HEK293 (cell line): ENCODE measurements around the gene CAMK2B.

Experiments used
- CTCF ChIA-PET: fragments of 350-600 bp; formaldehyde crosslinking; extraction: SDS; loops from one replicate; lab custom pipeline; 2021; ENCODE audit warnings: antibody characterized with exemption; lab: Yijun Ruan, JAX
- POLR2A ChIA-PET: fragments of 300-600 bp; formaldehyde crosslinking; extraction: SDS; loops from one replicate; lab custom pipeline; 2020; ENCODE audit warnings: antibody characterized with exemption, inconsistent platforms; lab: Yijun Ruan, JAX
- H3K27ac ChIP-seq: fragments of 200-500 bp; sonication (Bioruptor generic); 2 replicates; pipeline ENCODE4 v1.5.1; 2014; ENCODE audit warnings: low read depth, low read length, control low read depth, inconsistent platforms; ENCODE audit errors: extremely low read depth
- H3K36me3 ChIP-seq, 2 experiments: fragments of 200-500 bp in 1 of 2; sonication (Bioruptor generic) in 1 of 2; 1 replicate in 1 of 2; 2 replicates in 1 of 2; pipeline ENCODE4 v1.5.1; 2014 to 2017; ENCODE audit warnings: inconsistent platforms in 2 of 2, low read length in 2 of 2; ENCODE audit not compliant: control insufficient read depth in 2 of 2, insufficient read depth in 1 of 2
- H3K4me1 ChIP-seq: fragments of 200-500 bp; sonication (Bioruptor generic); 2 replicates; pipeline ENCODE4 v1.5.1; 2014; ENCODE audit warnings: mild to moderate bottlenecking, low read length, inconsistent platforms; ENCODE audit not compliant: control insufficient read depth, insufficient read depth
- H3K4me3 ChIP-seq: 2 replicates; pipeline ENCODE4 v1.5.1; 2011; ENCODE audit warnings: low read depth, mild to moderate bottlenecking, control low read depth, low read length, moderate library complexity
- H3K9me3 ChIP-seq: fragments of 200-500 bp; sonication (Bioruptor generic); 2 replicates; pipeline ENCODE4 v1.5.1; 2014; ENCODE audit warnings: low read depth, low read length, inconsistent platforms; ENCODE audit not compliant: control insufficient read depth, insufficient read depth
- BCL6B ChIP-seq: fragments of 450-650 bp; formaldehyde crosslinking; IDR thresholded peaks from 2 replicates; pipeline ENCODE4 v1.5.1; 2017; ENCODE audit warnings: missing biosample characterization, missing genetic modification characterization
- GFI1B ChIP-seq: fragments of 450-650 bp; formaldehyde crosslinking; IDR thresholded peaks from 2 replicates; pipeline ENCODE4 v1.5.1; 2016; ENCODE audit warnings: missing biosample characterization, missing genetic modification characterization
- GLIS1 ChIP-seq: fragments of 450-650 bp; formaldehyde crosslinking; IDR thresholded peaks from 2 replicates; pipeline ENCODE4 v1.5.1; 2016; ENCODE audit warnings: missing biosample characterization, missing genetic modification characterization
- KLF9 ChIP-seq: fragments of 450-650 bp; formaldehyde crosslinking; IDR thresholded peaks from 2 replicates; pipeline ENCODE4 v1.5.1; 2016; ENCODE audit warnings: missing biosample characterization, missing genetic modification characterization, low read depth
- ZBTB8A ChIP-seq: fragments of 450-650 bp; formaldehyde crosslinking; IDR thresholded peaks from 2 replicates; pipeline ENCODE4 v1.5.1; 2016; ENCODE audit warnings: missing biosample characterization, missing genetic modification characterization
- ZNF138 ChIP-seq: fragments of 450-650 bp; formaldehyde crosslinking; IDR thresholded peaks from 2 replicates; pipeline ENCODE4 v1.5.1; 2016; ENCODE audit warnings: missing biosample characterization, missing genetic modification characterization, borderline replicate concordance
- ZNF175 ChIP-seq: fragments of 450-650 bp; formaldehyde crosslinking; IDR thresholded peaks from 2 replicates; pipeline ENCODE4 v1.5.1; 2016; ENCODE audit warnings: missing biosample characterization, missing genetic modification characterization
- ZNF366 ChIP-seq: fragments of 450-650 bp; formaldehyde crosslinking; conservative IDR thresholded peaks from 2 replicates; pipeline ENCODE4 v1.5.1; 2016; ENCODE audit warnings: missing biosample characterization, missing genetic modification characterization
- ZNF433 ChIP-seq: fragments of 450-650 bp; formaldehyde crosslinking; IDR thresholded peaks from 2 replicates; pipeline ENCODE4 v1.5.1; 2016; ENCODE audit warnings: missing biosample characterization, missing genetic modification characterization, low read depth
- ZNF473 ChIP-seq: fragments of 450-650 bp; formaldehyde crosslinking; IDR thresholded peaks from 2 replicates; pipeline ENCODE4 v1.5.1; 2017; ENCODE audit warnings: missing biosample characterization, missing genetic modification characterization
- ZNF571 ChIP-seq: fragments of 450-650 bp; formaldehyde crosslinking; IDR thresholded peaks from 2 replicates; pipeline ENCODE4 v1.5.0; 2017; ENCODE audit warnings: missing biosample characterization, missing genetic modification characterization
- ZNF600 ChIP-seq: fragments of 450-650 bp; formaldehyde crosslinking; IDR thresholded peaks from 2 replicates; pipeline ENCODE4 v1.5.1; 2016; ENCODE audit warnings: missing biosample characterization, missing genetic modification characterization
- ZNF639 ChIP-seq: fragments of 450-650 bp; formaldehyde crosslinking; IDR thresholded peaks from 2 replicates; pipeline ENCODE4 v1.5.1; 2016; ENCODE audit warnings: missing biosample characterization, missing genetic modification characterization
- ZNF76 ChIP-seq: fragments of 450-650 bp; formaldehyde crosslinking; IDR thresholded peaks from 2 replicates; pipeline ENCODE4; 2016; ENCODE audit warnings: low read depth, missing biosample characterization, missing genetic modification characterization, borderline replicate concordance
- ZNF768 ChIP-seq: fragments of 450-650 bp; formaldehyde crosslinking; IDR thresholded peaks from 2 replicates; pipeline ENCODE4 v1.5.1; 2018; ENCODE audit warnings: missing biosample characterization, mild to moderate bottlenecking, missing genetic modification characterization
- ZNF791 ChIP-seq: fragments of 450-650 bp; formaldehyde crosslinking; IDR thresholded peaks from 2 replicates; pipeline ENCODE4 v1.5.1; 2016; ENCODE audit warnings: missing biosample characterization, missing genetic modification characterization
- ZNF830 ChIP-seq: fragments of 450-650 bp; IDR thresholded peaks from 2 replicates; pipeline ENCODE4 v1.5.0; 2018; ENCODE audit warnings: missing biosample characterization, missing genetic modification characterization, low read depth, mild to moderate bottlenecking, moderate library complexity
- ZSCAN4 ChIP-seq: fragments of 450-650 bp; formaldehyde crosslinking; IDR thresholded peaks from 2 replicates; pipeline ENCODE4 v1.5.1; 2017; ENCODE audit warnings: missing biosample characterization, missing genetic modification characterization
- TF ChIP-seq, protein P1 (sequence below): fragments of 450-650 bp; formaldehyde crosslinking; IDR thresholded peaks from 2 replicates; pipeline ENCODE4 v1.5.1; 2016; ENCODE audit warnings: missing biosample characterization, missing genetic modification characterization, low read depth
- TF ChIP-seq, protein P2 (sequence below): fragments of 450-650 bp; formaldehyde crosslinking; conservative IDR thresholded peaks from 2 replicates; pipeline ENCODE4 v1.5.1; 2016; ENCODE audit warnings: low read depth, missing biosample characterization, missing genetic modification characterization

Gene CAMK2B

GRCh38 chr7:44278451-44279161, 46.8 kb downstream of the CAMK2B start (continued):
- TF ChIP-seq KLF9 (tag by site-specific recombination) (no peak), ZBTB8A (tag by site-specific recombination) (no peak), ZNF76 (tag by site-specific recombination) (no peak), ZNF366 (tag by site-specific recombination) (no peak), ZNF830 (tag by site-specific recombination) (no peak)

DNA sequence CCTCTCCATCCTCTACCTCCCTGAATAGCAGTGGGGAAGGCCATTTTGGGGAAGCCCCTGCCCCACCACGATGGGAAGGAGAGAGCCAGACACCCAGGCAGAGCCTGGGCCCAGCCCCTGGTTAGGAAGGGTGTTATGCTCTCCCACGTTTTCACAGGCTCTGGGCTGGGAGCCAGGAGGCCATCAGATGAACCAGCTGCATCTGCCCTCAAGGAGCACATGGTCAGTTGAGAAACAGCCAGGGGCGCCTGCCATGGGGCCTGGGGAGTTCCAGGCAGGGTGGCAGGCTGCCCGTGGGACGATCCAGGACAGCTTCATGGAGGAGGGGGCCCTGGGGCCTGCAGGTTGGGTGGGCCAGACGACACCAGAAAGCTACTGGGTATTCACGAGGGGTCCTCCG, 47.5 kb downstream of the CAMK2B start:
- peak; percentile 66 for TF ChIP-seq GLIS1
- no peak for TF ChIP-seq BCL6B (tag by site-specific recombination)
- 0 out of 2 replicates have a peak, but pooled peaks have one; percentile 36 for TF ChIP-seq ZNF600 (tag by site-specific recombination)
- Histone ChIP-seq H3K36me3 (no peaks in the 10 kb centered on the region), H3K9me3 (no peaks in the 10 kb centered on the region), H3K27ac (no peak overlapping the region), H3K4me3 (no peak overlapping the region), H3K4me1 (no peaks in the 10 kb centered on the region)
- POLR2A ChIA-PET, result no interaction called here
- CTCF ChIA-PET, result interaction anchor here (0.5 kb wide), 1 partner anchor 192 kb away, joined by 3 read pairs; no protein-coding TSS in a partner anchor

DNA sequence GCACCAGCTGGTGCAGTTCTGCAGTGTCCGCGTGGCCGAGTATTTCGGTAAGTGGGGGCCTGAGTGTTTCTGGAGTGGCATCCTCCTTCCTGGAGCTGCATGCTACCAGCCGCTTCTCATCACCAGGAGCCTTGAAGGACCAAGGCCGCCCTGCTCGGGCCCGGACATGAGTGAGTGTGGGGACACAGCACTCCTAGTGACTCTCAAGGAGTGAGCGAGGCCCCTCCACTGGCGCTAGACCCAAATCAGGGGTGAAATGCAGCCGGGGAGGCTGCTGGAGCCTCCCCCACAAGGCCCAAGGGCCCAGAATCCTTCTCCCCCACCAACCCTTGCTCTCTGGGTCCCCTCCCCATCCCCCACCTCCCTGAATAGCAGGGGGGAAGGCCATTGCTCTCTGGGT, 48.0 kb downstream of the CAMK2B start:
- Histone ChIP-seq H3K9me3 (no peaks in the 10 kb centered on the region), H3K27ac (no peak overlapping the region), H3K36me3 (no peaks in the 10 kb centered on the region), H3K4me1 (no peaks in the 10 kb centered on the region), H3K4me3 (no peak overlapping the region)
- POLR2A ChIA-PET, result no interaction called here
- TF ChIP-seq ZNF571 (tag by site-specific recombination), result no peak
- TF ChIP-seq ZNF138 (tag by site-specific recombination), result no peak
- TF ChIP-seq ZSCAN4 (tag by site-specific recombination), result no peak
- TF ChIP-seq, protein P1, sequence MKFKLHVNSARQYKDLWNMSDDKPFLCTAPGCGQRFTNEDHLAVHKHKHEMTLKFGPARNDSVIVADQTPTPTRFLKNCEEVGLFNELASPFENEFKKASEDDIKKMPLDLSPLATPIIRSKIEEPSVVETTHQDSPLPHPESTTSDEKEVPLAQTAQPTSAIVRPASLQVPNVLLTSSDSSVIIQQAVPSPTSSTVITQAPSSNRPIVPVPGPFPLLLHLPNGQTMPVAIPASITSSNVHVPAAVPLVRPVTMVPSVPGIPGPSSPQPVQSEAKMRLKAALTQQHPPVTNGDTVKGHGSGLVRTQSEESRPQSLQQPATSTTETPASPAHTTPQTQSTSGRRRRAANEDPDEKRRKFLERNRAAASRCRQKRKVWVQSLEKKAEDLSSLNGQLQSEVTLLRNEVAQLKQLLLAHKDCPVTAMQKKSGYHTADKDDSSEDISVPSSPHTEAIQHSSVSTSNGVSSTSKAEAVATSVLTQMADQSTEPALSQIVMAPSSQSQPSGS (tag by site-specific recombination), result no peak
- TF ChIP-seq ZNF639, result no peak
- TF ChIP-seq ZNF791 (tag by site-specific recombination), result no peak
- TF ChIP-seq ZNF433, result no peak
- no peak for TF ChIP-seq ZNF768
- TF ChIP-seq GFI1B, result no peak
- TF ChIP-seq ZNF473 (tag by site-specific recombination), result no peak
- TF ChIP-seq ZNF175 (tag by site-specific recombination), result no peak
- TF ChIP-seq, protein P2, sequence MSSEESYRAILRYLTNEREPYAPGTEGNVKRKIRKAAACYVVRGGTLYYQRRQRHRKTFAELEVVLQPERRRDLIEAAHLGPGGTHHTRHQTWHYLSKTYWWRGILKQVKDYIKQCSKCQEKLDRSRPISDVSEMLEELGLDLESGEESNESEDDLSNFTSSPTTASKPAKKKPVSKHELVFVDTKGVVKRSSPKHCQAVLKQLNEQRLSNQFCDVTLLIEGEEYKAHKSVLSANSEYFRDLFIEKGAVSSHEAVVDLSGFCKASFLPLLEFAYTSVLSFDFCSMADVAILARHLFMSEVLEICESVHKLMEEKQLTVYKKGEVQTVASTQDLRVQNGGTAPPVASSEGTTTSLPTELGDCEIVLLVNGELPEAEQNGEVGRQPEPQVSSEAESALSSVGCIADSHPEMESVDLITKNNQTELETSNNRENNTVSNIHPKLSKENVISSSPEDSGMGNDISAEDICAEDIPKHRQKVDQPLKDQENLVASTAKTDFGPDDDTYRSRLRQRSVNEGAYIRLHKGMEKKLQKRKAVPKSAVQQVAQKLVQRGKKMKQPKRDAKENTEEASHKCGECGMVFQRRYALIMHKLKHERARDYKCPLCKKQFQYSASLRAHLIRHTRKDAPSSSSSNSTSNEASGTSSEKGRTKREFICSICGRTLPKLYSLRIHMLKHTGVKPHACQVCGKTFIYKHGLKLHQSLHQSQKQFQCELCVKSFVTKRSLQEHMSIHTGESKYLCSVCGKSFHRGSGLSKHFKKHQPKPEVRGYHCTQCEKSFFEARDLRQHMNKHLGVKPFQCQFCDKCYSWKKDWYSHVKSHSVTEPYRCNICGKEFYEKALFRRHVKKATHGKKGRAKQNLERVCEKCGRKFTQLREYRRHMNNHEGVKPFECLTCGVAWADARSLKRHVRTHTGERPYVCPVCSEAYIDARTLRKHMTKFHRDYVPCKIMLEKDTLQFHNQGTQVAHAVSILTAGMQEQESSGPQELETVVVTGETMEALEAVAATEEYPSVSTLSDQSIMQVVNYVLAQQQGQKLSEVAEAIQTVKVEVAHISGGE (tag by site-specific recombination), result no peak
- TF ChIP-seq, all 188 proteins: peak for 0
- CTCF ChIA-PET, result no interaction called here
